Astrocyte (in vitro differentiated cells and primary cell): ENCODE measurements around the gene DRICH1. TPM values are rescaled to one million over a fixed set of nuclear protein-coding genes. Genes with fewer than 3 reads are reported as not detected.
"Not testable (repeated sequence)": the region's sequence is repeated elsewhere in the genome, so short reads cannot be mapped to it uniquely, and the experiment has no call there.

Experiments used
- DNase-seq: peaks from one replicate; pipeline ENCODE4 v3.0.0-alpha.2; 2010; ENCODE audit warnings: low read depth
- FAIRE-seq: peaks from 2 replicates; lab custom pipeline; 2011; peaks lifted over from hg19 to GRCh38; lab: Jason Lieb, UNC
- H2AFZ ChIP-seq: 2 replicates; pipeline ENCODE4 v1.6.0; 2012; ENCODE audit warnings: low read depth, low read length, inconsistent platforms
- H3K27ac ChIP-seq: 2 replicates; pipeline ENCODE4 v1.5.1; 2011; ENCODE audit warnings: low read depth, low read length, inconsistent platforms
- H3K27me3 ChIP-seq: 2 replicates; pipeline ENCODE4 v1.6.0; 2011; ENCODE audit warnings: low read length, inconsistent platforms; ENCODE audit not compliant: insufficient read depth
- H3K36me3 ChIP-seq: 2 replicates; pipeline ENCODE4 v1.5.1; 2011; ENCODE audit warnings: low read length, inconsistent platforms; ENCODE audit not compliant: insufficient read depth
- H3K4me1 ChIP-seq: 2 replicates; pipeline ENCODE4 v1.5.1; 2011; ENCODE audit warnings: low read length, inconsistent platforms; ENCODE audit not compliant: insufficient read depth
- H3K4me2 ChIP-seq: 2 replicates; pipeline ENCODE4 v1.6.0; 2012; ENCODE audit warnings: low read length, inconsistent platforms
- H3K4me3 ChIP-seq: 2 replicates; pipeline ENCODE4 v1.5.1; 2011; ENCODE audit warnings: low read depth, mild to moderate bottlenecking, low read length, inconsistent platforms; ENCODE audit not compliant: insufficient read depth
- H3K79me2 ChIP-seq: 2 replicates; pipeline ENCODE4 v1.6.0; 2012; ENCODE audit warnings: mild to moderate bottlenecking, low read length, inconsistent platforms; ENCODE audit not compliant: insufficient read depth
- H3K9ac ChIP-seq: 2 replicates; pipeline ENCODE4 v1.6.0; 2012; ENCODE audit warnings: mild to moderate bottlenecking, low read length, inconsistent platforms
- H3K9me3 ChIP-seq: 2 replicates; pipeline ENCODE4 v1.5.1; 2012; ENCODE audit warnings: low read depth, mild to moderate bottlenecking, low read length, inconsistent platforms; ENCODE audit not compliant: insufficient read depth
- H4K20me1 ChIP-seq: 2 replicates; pipeline ENCODE4 v1.6.0; 2012; ENCODE audit warnings: low read length, inconsistent platforms; ENCODE audit not compliant: insufficient read depth
- H3K27ac Mint-ChIP-seq: one replicate; pipeline ENCODE4 v1.8.0; 2021; ENCODE audit warnings: mild to moderate bottlenecking, mixed read lengths; ENCODE audit not compliant: unreplicated experiment
- H3K27me3 Mint-ChIP-seq: one replicate; pipeline ENCODE4 v1.8.0; 2021; ENCODE audit warnings: low read depth, mixed read lengths; ENCODE audit not compliant: unreplicated experiment
- H3K36me3 Mint-ChIP-seq: one replicate; pipeline ENCODE4 v1.8.0; 2021; ENCODE audit warnings: low read depth, mixed read lengths; ENCODE audit not compliant: unreplicated experiment
- H3K4me1 Mint-ChIP-seq: one replicate; pipeline ENCODE4 v1.8.0; 2021; ENCODE audit warnings: low read depth, mixed read lengths; ENCODE audit not compliant: unreplicated experiment
- H3K4me3 Mint-ChIP-seq: one replicate; pipeline ENCODE4 v1.8.0; 2021; ENCODE audit warnings: mild to moderate bottlenecking, moderate library complexity, mixed read lengths; ENCODE audit not compliant: unreplicated experiment
- H3K9me3 Mint-ChIP-seq: one replicate; pipeline ENCODE4 v1.8.0; 2021; ENCODE audit warnings: mild to moderate bottlenecking, mixed read lengths; ENCODE audit not compliant: unreplicated experiment
- CTCF ChIP-seq: IDR thresholded peaks from 2 replicates; pipeline ENCODE4 v1.5.1; 2011; ENCODE audit warnings: low read depth, mild to moderate bottlenecking, inconsistent platforms, low read length, moderate library complexity; ENCODE audit not compliant: insufficient read depth
- EZH2 ChIP-seq: IDR thresholded peaks from 2 replicates; pipeline ENCODE4 v1.6.1; 2012; ENCODE audit warnings: mild to moderate bottlenecking, low read length, inconsistent platforms; ENCODE audit not compliant: insufficient read depth
- total RNA-seq: library from RNA; stranded (reverse); gene quantifications from 2 replicates; pipeline ENCODE4 v1.2.1, GENCODE V29; 2021

The DRICH1 gene
- total RNA-seq, 1 donor from 2014 or later, result not detected

GRCh38 chr22:23639661-23640060, 7.5 kb upstream of the DRICH1 start:
- Histone ChIP-seq H3K9me3 (no peaks in the 10 kb centered on the region), H3K27ac (no peak overlapping the region), H4K20me1 (no peaks in the 10 kb centered on the region), H3K36me3 (no peaks in the 10 kb centered on the region), H3K4me1 (no peaks in the 10 kb centered on the region), H2AFZ (no peak overlapping the region), H3K79me2 (no peaks in the 10 kb centered on the region), H3K27me3 (no peaks in the 10 kb centered on the region), H3K4me2 (no peak overlapping the region), H3K4me3 (no peak overlapping the region), H3K9ac (no peak overlapping the region)
- no peak overlapping the region for H3K4me3 Mint-ChIP-seq
- peaks cover 7% of the 10 kb centered on the region for H3K36me3 Mint-ChIP-seq
- TF ChIP-seq EZH2 (no peak), CTCF (no peak)
- peak overlapping the region; percentile 34 for H3K27ac Mint-ChIP-seq
- no peaks in the 10 kb centered on the region for H3K9me3 Mint-ChIP-seq
- no peak for FAIRE-seq
- peaks cover 32% of the 10 kb centered on the region for H3K27me3 Mint-ChIP-seq
- DNase-seq, result no peak
- peaks cover 3% of the 10 kb centered on the region for H3K4me1 Mint-ChIP-seq

GRCh38 chr22:23638611-23639010, 6.5 kb upstream of the DRICH1 start:
- no peaks in the 10 kb centered on the region for H3K4me1 ChIP-seq
- TF ChIP-seq CTCF (no peak), EZH2 (no peak)
- no peaks in the 10 kb centered on the region for H3K9me3 Mint-ChIP-seq
- no peaks in the 10 kb centered on the region for H3K36me3 ChIP-seq
- H3K4me3 Mint-ChIP-seq, result no peak overlapping the region
- H3K27me3 ChIP-seq, result no peaks in the 10 kb centered on the region
- H4K20me1 ChIP-seq, result no peaks in the 10 kb centered on the region
- no peak overlapping the region for H3K27ac ChIP-seq
- H3K4me1 Mint-ChIP-seq, result peaks cover 3% of the 10 kb centered on the region
- no peak overlapping the region for H3K27ac Mint-ChIP-seq
- no peak for FAIRE-seq
- H3K27me3 Mint-ChIP-seq, result peaks cover 35% of the 10 kb centered on the region
- no peak for DNase-seq
- no peak overlapping the region for H2AFZ ChIP-seq
- H3K9ac ChIP-seq, result no peak overlapping the region
- H3K4me2 ChIP-seq, result no peak overlapping the region
- no peaks in the 10 kb centered on the region for H3K9me3 ChIP-seq
- peaks cover 7% of the 10 kb centered on the region for H3K36me3 Mint-ChIP-seq
- no peaks in the 10 kb centered on the region for H3K79me2 ChIP-seq
- H3K4me3 ChIP-seq, result no peak overlapping the region

GRCh38 chr22:23635291-23635690, 3.2 kb upstream of the DRICH1 start:
- not testable (repeated sequence) for H3K4me2 ChIP-seq, H3K9me3 Mint-ChIP-seq, H3K79me2 ChIP-seq, H3K9me3 ChIP-seq, FAIRE-seq, H3K27me3 ChIP-seq, H3K4me1 Mint-ChIP-seq, H3K36me3 Mint-ChIP-seq, H2AFZ ChIP-seq, H3K36me3 ChIP-seq, H3K4me1 ChIP-seq, H3K4me3 Mint-ChIP-seq, H3K27ac Mint-ChIP-seq, H3K27ac ChIP-seq, H4K20me1 ChIP-seq, H3K9ac ChIP-seq, DNase-seq, H3K4me3 ChIP-seq
- H3K27me3 Mint-ChIP-seq, result peaks cover 27% of the 10 kb centered on the region

GRCh38 chr22:23628056-23628743, 3.9 kb downstream of the DRICH1 start:
- H3K36me3 ChIP-seq, H3K4me2 ChIP-seq, H2AFZ ChIP-seq, H3K4me3 ChIP-seq, H3K9ac ChIP-seq, H3K4me3 Mint-ChIP-seq, H3K36me3 Mint-ChIP-seq, H3K27ac Mint-ChIP-seq, H3K79me2 ChIP-seq, H3K9me3 ChIP-seq, H3K27ac ChIP-seq, H4K20me1 ChIP-seq, H3K27me3 ChIP-seq, H3K4me1 ChIP-seq, H3K4me1 Mint-ChIP-seq, H3K9me3 Mint-ChIP-seq, FAIRE-seq, DNase-seq: not testable (repeated sequence)
- H3K27me3 Mint-ChIP-seq, result peaks cover 39% of the 10 kb centered on the region
